CD4-positive, CD25-positive, alpha-beta regulatory T cell (primary cell): Measurements from ENCODE around the gene IGSF3. TPM values are rescaled to one million over a fixed set of nuclear protein-coding genes. Genes with fewer than 3 reads are reported as not detected.
"Not testable (repeated sequence)": the region's sequence is repeated elsewhere in the genome, so short reads cannot be mapped to it uniquely, and the experiment has no call there.

Experiments used
- ATAC-seq, 2 donors: fragments of 150-1000 bp; cut with Tn5 transposase; one replicate each; pipeline ENCODE4 v1.10.0; 2021; ENCODE audit warnings: low read depth in 2 of 2, moderate number of reproducible peaks in 2 of 2, moderate library complexity in 1 of 2
- DNase-seq, 3 donors: peaks; one replicate each; pipeline versions ENCODE4 v3.0.0 to v3.0.0-alpha.2; 2012 to 2022; ENCODE audit warnings: mixed read lengths in 1 of 3
- H3K27ac ChIP-seq: one replicate; pipeline ENCODE4 v1.7.0; 2013; ENCODE audit warnings: mild to moderate bottlenecking, low read length; ENCODE audit not compliant: insufficient read depth, poor library complexity, severe bottlenecking
- H3K27me3 ChIP-seq: one replicate; pipeline ENCODE4 v1.7.0; 2013; ENCODE audit warnings: low read length; ENCODE audit not compliant: control insufficient read depth, insufficient read depth
- H3K36me3 ChIP-seq: one replicate; pipeline ENCODE4 v1.7.0; 2013; ENCODE audit warnings: mild to moderate bottlenecking, low read length, moderate library complexity; ENCODE audit not compliant: control insufficient read depth, insufficient read depth
- H3K4me1 ChIP-seq: 2 replicates; pipeline ENCODE4 v1.7.0; 2013; ENCODE audit warnings: mild to moderate bottlenecking, low read length; ENCODE audit not compliant: insufficient read depth, control insufficient read depth, poor library complexity, severe bottlenecking
- H3K4me3 ChIP-seq: one replicate; pipeline ENCODE4 v1.7.0; 2013; ENCODE audit warnings: low read depth, mild to moderate bottlenecking, low read length, moderate library complexity
- H3K9me3 ChIP-seq, 2 experiments: 1 replicate in 1 of 2; 2 replicates in 1 of 2; pipeline ENCODE4 v1.7.0; 2013; ENCODE audit warnings: low read length in 2 of 2, mild to moderate bottlenecking in 1 of 2, moderate library complexity in 1 of 2; ENCODE audit not compliant: control insufficient read depth in 2 of 2
- H3K27ac Mint-ChIP-seq, 3 donors: one replicate each; pipeline ENCODE4 v1.8.0; 2020 to 2022; ENCODE audit warnings: mild to moderate bottlenecking in 3 of 3, mixed read lengths in 3 of 3, moderate library complexity in 2 of 3
- H3K27me3 Mint-ChIP-seq: one replicate; pipeline ENCODE4 v1.8.0; 2022; ENCODE audit warnings: mild to moderate bottlenecking, mixed read lengths
- H3K36me3 Mint-ChIP-seq: one replicate; pipeline ENCODE4 v1.8.0; 2020; ENCODE audit warnings: mixed read lengths
- H3K4me1 Mint-ChIP-seq, 4 donors: one replicate each; pipeline ENCODE4 v1.8.0; 2020 to 2022; ENCODE audit warnings: mixed read lengths in 4 of 4, mild to moderate bottlenecking in 1 of 4
- H3K4me3 Mint-ChIP-seq, 4 donors: one replicate each; pipeline ENCODE4 v1.8.0; 2020 to 2022; ENCODE audit warnings: mild to moderate bottlenecking in 4 of 4, mixed read lengths in 4 of 4, moderate library complexity in 3 of 4
- H3K9me3 Mint-ChIP-seq, 7 donors: one replicate each; pipeline ENCODE4 v1.8.0; 2020 to 2022; ENCODE audit warnings: mixed read lengths in 7 of 7, mild to moderate bottlenecking in 3 of 7, moderate library complexity in 2 of 7
- polyA plus RNA-seq, 4 donors: library from polyadenylated mRNA; unstranded; fragments of 300-500 nt; fragmentation: Illumina TruSeq; gene quantifications; one replicate each; pipeline ENCODE4 v1.2.3, GENCODE V29; 2021
- total RNA-seq: library from RNA; stranded (reverse); gene quantifications from one replicate; pipeline ENCODE4 v1.2.3, GENCODE V29; 2022

IGSF3 gene
- total and polyA plus RNA-seq, 5 donors from 2014 or later, result 0.03 to 0.42 (median 0.21) TPM; not detected in 1

DNA sequence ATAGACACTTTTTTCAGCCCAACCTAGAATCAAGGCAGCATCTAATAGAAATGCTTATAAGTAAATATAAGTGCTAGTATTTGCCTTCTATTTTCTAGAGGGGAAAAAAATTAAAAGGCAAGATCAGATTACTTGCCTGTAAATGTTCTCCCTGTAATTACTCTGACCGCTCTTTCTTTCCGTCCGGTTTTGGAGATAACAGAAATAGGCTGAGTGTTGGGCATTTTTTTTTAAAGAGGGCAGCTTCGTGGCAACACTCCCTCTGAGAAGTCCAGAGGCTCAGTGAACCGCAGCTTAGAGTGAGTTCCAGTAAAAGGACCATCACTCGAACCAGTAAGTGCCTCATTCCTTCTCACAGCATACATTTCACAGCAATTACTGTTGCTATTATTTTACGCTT is 40.6 kb downstream of the IGSF3 start:
- not testable (repeated sequence) for H3K9me3 ChIP-seq, DNase-seq, H3K36me3 Mint-ChIP-seq, H3K27me3 Mint-ChIP-seq, H3K4me3 Mint-ChIP-seq, H3K9me3 Mint-ChIP-seq, ATAC-seq, H3K36me3 ChIP-seq, H3K4me3 ChIP-seq, H3K27me3 ChIP-seq, H3K27ac ChIP-seq, H3K4me1 ChIP-seq
- H3K4me1 Mint-ChIP-seq, result peaks cover 0 to 12% (median 8%) of the 10 kb centered on the region in 4 donors
- H3K27ac Mint-ChIP-seq, result peak overlapping the region in 1 of 3 donors; percentile 59

DNA sequence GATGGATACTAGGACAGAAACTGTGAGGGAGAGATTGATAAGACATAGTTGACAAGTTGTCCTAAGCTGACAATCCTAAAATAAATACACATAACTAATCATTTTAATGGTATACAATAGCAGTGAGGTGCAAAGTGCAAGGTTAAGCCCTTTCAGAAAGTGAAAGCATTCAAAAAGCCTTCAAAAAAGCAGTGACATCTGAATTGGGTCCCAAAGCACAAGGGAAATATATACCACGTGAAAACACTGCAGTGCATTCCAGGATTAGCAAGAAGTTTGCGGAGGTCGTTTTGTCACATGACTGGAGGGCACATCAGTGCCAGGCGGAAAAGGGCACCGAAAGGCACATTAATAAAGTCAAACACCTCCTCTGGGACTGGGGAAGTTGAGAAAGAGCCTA is 42.4 kb downstream of the IGSF3 start:
- DNase-seq, H3K4me1 ChIP-seq, H3K27ac ChIP-seq, H3K4me3 Mint-ChIP-seq, H3K36me3 Mint-ChIP-seq, H3K4me3 ChIP-seq, H3K27me3 ChIP-seq, H3K9me3 ChIP-seq, H3K36me3 ChIP-seq, ATAC-seq, H3K27me3 Mint-ChIP-seq, H3K9me3 Mint-ChIP-seq: not testable (repeated sequence)
- H3K4me1 Mint-ChIP-seq, result peaks cover 0 to 12% (median 8%) of the 10 kb centered on the region in 4 donors
- H3K27ac Mint-ChIP-seq, result peak overlapping the region in 1 of 3 donors; percentile 60

DNA sequence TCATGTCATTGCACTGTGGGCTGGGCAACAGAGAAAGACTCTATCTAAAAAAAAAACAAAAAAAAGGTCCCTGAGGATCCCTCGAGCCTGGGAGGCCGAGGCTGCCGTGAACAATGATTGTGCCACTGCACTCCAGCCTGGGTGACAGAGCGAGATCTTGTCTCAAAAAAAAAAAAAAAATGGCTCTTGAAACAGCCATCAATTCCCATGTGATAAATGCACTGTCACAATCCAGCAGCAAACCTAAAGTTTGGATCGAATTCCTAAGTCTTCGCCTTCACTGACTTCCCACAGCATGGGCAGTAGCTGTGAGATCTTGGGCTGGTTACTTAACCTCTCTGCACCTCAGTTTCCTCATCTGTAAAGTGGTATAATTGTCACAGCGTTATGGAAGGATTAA is 43.5 kb downstream of the IGSF3 start:
- DNase-seq (no peak), ATAC-seq (no peak)
- no peaks in the 10 kb centered on the region for H3K36me3 Mint-ChIP-seq
- no peak overlapping the region for H3K27ac ChIP-seq
- no peaks in the 10 kb centered on the region for H3K36me3 ChIP-seq
- H3K9me3 Mint-ChIP-seq, result peaks cover 0 to 6% (median 0%) of the 10 kb centered on the region in 7 donors
- H3K27me3 ChIP-seq, result no peaks in the 10 kb centered on the region
- H3K9me3 ChIP-seq, result no peaks in the 10 kb centered on the region
- H3K27ac Mint-ChIP-seq, result no peak overlapping the region
- H3K4me1 ChIP-seq, result no peaks in the 10 kb centered on the region
- H3K4me3 ChIP-seq, result no peak overlapping the region
- H3K4me1 Mint-ChIP-seq, result peaks cover 0 to 12% (median 7%) of the 10 kb centered on the region in 4 donors
- H3K4me3 Mint-ChIP-seq, result no peak overlapping the region
- H3K27me3 Mint-ChIP-seq, result peaks cover 7% of the 10 kb centered on the region

DNA sequence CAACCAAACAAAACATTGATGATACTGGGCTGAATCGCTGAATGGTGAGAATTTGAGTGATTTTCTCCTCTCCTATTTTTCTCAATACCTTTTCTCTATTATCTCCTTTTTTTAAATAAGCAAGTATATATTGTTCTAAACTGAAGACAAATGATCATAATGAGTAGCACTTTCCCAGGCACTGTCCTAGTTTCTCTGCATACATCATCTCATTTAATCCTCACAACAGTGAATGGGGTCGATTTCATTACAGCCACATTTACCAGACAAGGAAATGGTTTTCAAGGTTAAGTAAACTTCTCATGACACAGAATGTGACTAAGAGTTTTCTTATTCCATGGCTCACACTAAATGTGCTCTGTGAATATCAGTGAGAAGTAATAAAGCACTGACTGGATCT is 45.0 kb downstream of the IGSF3 start:
- not testable (repeated sequence) for H3K4me1 Mint-ChIP-seq, DNase-seq, H3K4me3 Mint-ChIP-seq, H3K27ac ChIP-seq, H3K9me3 ChIP-seq, H3K36me3 Mint-ChIP-seq, H3K36me3 ChIP-seq, H3K4me3 ChIP-seq, ATAC-seq, H3K27me3 ChIP-seq, H3K4me1 ChIP-seq, H3K9me3 Mint-ChIP-seq, H3K27ac Mint-ChIP-seq
- peaks cover 11% of the 10 kb centered on the region for H3K27me3 Mint-ChIP-seq

DNA sequence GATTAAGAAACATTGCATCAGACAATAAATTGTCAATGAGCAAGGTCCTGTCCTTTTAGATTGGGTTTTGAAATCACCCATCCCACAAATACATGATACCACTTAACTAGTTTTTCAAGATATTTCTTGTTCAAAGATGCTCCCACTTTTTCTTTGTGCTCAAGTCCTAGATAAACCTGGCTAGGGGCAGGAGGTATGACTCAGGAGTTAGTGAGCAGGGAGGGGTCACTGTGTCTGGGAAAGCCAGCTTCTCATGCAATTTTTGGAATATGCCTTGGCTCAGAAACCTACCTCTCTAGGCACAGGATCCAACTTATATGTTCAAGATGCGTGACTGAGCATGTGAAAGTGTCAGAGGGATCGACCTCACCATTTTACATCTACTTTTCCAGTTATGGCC is 45.8 kb downstream of the IGSF3 start:
- H3K4me3 ChIP-seq, H3K27me3 ChIP-seq, H3K4me1 Mint-ChIP-seq, H3K9me3 Mint-ChIP-seq, H3K9me3 ChIP-seq, H3K27ac ChIP-seq, ATAC-seq, H3K4me3 Mint-ChIP-seq, H3K36me3 Mint-ChIP-seq, H3K36me3 ChIP-seq, H3K4me1 ChIP-seq, DNase-seq, H3K27ac Mint-ChIP-seq: not testable (repeated sequence)
- H3K27me3 Mint-ChIP-seq, result peaks cover 11% of the 10 kb centered on the region

DNA sequence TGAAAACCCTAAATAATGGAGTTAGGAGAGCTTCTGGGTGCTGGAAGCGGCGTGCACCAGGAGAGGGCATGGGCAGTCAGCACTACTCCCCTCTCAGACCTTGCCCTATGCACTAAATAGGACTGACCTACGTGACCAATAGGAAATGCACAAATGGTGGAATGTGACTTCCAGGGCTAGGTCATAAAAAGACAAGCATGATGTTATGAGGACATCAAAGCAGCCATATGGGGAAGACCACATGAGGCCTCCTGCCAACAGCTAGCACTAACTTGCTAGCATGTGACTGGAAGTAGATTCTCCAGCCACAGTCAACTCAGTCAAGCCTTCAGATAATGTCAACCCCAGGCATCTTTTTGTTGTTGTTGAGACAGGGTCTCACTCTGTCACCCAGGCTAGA is 47.1 kb downstream of the IGSF3 start:
- not testable (repeated sequence) for H3K9me3 Mint-ChIP-seq, H3K36me3 Mint-ChIP-seq, H3K36me3 ChIP-seq, H3K27ac Mint-ChIP-seq, H3K4me3 Mint-ChIP-seq, H3K9me3 ChIP-seq, H3K27ac ChIP-seq, DNase-seq, H3K4me1 Mint-ChIP-seq, H3K27me3 ChIP-seq, ATAC-seq, H3K4me3 ChIP-seq, H3K4me1 ChIP-seq
- peaks cover 11% of the 10 kb centered on the region for H3K27me3 Mint-ChIP-seq

DNA sequence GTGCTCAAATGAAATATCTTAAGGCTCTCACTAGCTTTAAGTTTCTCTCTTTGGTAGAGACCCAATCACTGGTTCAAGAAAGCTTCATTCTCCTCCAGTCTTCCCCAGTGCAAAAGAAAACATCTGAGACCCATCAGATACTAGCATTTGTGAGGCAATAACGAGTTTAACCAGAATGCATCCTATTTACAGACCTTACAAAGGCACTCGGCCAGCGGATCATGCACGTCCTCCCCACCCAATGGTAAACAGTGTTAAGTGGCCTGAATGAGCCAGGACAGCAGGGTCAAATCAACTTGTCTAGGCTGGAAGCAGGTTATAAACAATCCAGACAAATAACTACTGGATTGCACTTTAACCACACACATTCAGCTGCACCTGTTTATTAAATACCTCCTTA is 48.4 kb downstream of the IGSF3 start:
- H3K27me3 Mint-ChIP-seq, result peaks cover 11% of the 10 kb centered on the region
- not testable (repeated sequence) for H3K27ac Mint-ChIP-seq, H3K9me3 ChIP-seq, H3K4me1 ChIP-seq, H3K4me1 Mint-ChIP-seq, DNase-seq, H3K4me3 ChIP-seq, H3K36me3 ChIP-seq, H3K4me3 Mint-ChIP-seq, H3K9me3 Mint-ChIP-seq, ATAC-seq, H3K36me3 Mint-ChIP-seq, H3K27ac ChIP-seq, H3K27me3 ChIP-seq

DNA sequence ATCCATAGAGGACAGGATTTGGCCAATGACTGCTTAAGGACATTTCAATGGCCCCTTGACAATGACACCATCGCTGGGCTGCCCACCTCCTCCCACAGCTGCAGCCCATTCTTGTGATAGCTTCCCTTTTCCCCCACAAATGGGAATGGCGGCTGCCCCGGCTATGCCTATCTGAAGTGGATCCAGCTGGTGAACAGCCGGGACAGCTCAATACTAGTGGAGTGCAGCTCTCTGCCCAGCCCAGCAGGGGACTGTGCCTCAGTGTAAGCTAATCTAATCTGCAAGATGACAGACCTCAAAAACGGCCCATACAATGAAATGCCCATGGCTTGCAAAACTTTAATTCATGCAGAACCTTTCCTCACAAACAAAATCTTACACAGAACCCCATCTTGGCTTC is 49.7 kb downstream of the IGSF3 start:
- not testable (repeated sequence) for H3K36me3 Mint-ChIP-seq, DNase-seq, H3K27me3 ChIP-seq, H3K4me1 Mint-ChIP-seq, H3K4me3 Mint-ChIP-seq, H3K36me3 ChIP-seq, H3K4me3 ChIP-seq, H3K27ac ChIP-seq, H3K9me3 ChIP-seq, H3K4me1 ChIP-seq, H3K9me3 Mint-ChIP-seq, ATAC-seq
- Mint-ChIP-seq H3K27ac (peak overlapping the region in 1 of 3 donors; percentile 1), H3K27me3 (peaks cover 11% of the 10 kb centered on the region)
